Stomach (tissue), 9 donors: ENCODE data around the gene BDH1. TPM values are rescaled to one million over a fixed set of nuclear protein-coding genes. Genes with fewer than 3 reads are reported as not detected.

Experiments used
- DNase-seq, 2 donors: peaks; one replicate each; pipeline versions ENCODE4 v3.0.0 to v3.0.0-alpha.2; 2013 to 2019
- H3K27ac ChIP-seq, 5 donors: fragments of 200-600 bp in 4 of 5; sonication (generic) in 4 of 5; one replicate each; pipeline ENCODE4 v1.5.1; 2013 to 2019; ENCODE audit warnings: mild to moderate bottlenecking in 1 of 5, moderate library complexity in 1 of 5
- H3K27me3 ChIP-seq, 3 donors: fragments of 200-600 bp; sonication (generic); one replicate each; pipeline ENCODE4 v1.5.1; 2017 to 2019; ENCODE audit warnings: mixed run types in 1 of 3
- H3K36me3 ChIP-seq, 4 donors: fragments of 200-600 bp; sonication (generic); 1 replicate in 3 of 4; 2 replicates in 1 of 4; pipeline ENCODE4 v1.5.1; 2016 to 2019
- H3K4me1 ChIP-seq, 4 donors: fragments of 200-600 bp; sonication (generic); one replicate each; pipeline ENCODE4 v1.5.1; 2016 to 2019
- H3K4me3 ChIP-seq, 4 donors: fragments of 200-600 bp; sonication (generic) in 3 of 4; one replicate each; pipeline ENCODE4 v1.5.1; 2016 to 2019; ENCODE audit warnings: mild to moderate bottlenecking in 1 of 4
- H3K9me3 ChIP-seq, 4 donors: fragments of 200-600 bp; sonication (generic); one replicate each; pipeline ENCODE4 v1.5.1; 2016 to 2019
- CTCF ChIP-seq, 7 experiments: fragments of 450-650 bp in 4 of 7; fragments of 200-600 bp in 3 of 7; sonication (generic) in 3 of 7; IDR thresholded peaks; one replicate each; pipeline ENCODE4 v1.5.1; 2016 to 2019; ENCODE audit warnings: antibody characterized with exemption in 7 of 7, control low read depth in 2 of 7, mild to moderate bottlenecking in 1 of 7
- EP300 ChIP-seq: sonication (generic); formaldehyde crosslinking; IDR thresholded peaks from one replicate; pipeline ENCODE4 v1.6.1; 2017; ENCODE audit warnings: antibody characterized with exemption
- POLR2A ChIP-seq, 4 donors: fragments of 450-650 bp; IDR thresholded peaks; one replicate each; pipeline ENCODE4 v1.6.1; 2016; ENCODE audit warnings: antibody characterized with exemption in 4 of 4, control low read depth in 2 of 4, mild to moderate bottlenecking in 1 of 4, moderate library complexity in 1 of 4
- POLR2AphosphoS5 ChIP-seq, 3 donors: sonication (generic); formaldehyde crosslinking; IDR thresholded peaks; one replicate each; pipeline ENCODE4 v1.6.1; 2016; ENCODE audit warnings: antibody characterized with exemption in 3 of 3
- WGBS, 5 donors: extraction: QIAGEN DNeasy Blood & Tissue Kit in 3 of 5; methylation state at CpG; one replicate each; pipeline versions ENCODE4 v1.1.5 to v1.1.7; 2013 to 2018; 5-methylcytosine and 5-hydroxymethylcytosine counted together
- intact Hi-C: fragments of 100-400 bp; cut with DNase I; formaldehyde crosslinking; loops from one replicate; pipeline ENCODE4 v1.15.1; 2023; ENCODE audit warnings: low total_unique reads
- polyA plus RNA-seq, 3 donors: library from polyadenylated mRNA; stranded (reverse); fragments of 200-250 nt; gene quantifications; one replicate each; pipeline ENCODE4 v1.2.3, GENCODE V29; 2013
- total RNA-seq, 5 donors: library from RNA; depleted of rRNA; stranded (reverse); fragments of >200 nt; gene quantifications; one replicate each; pipeline versions ENCODE4 v1.1.0 to v1.2.3, GENCODE V29; 2014 to 2016
- donor health status: healthy with polysubstance abuse.
- donor health status: Bipolar disorder and iron deficiency.
- donor health status: healthy.

Gene BDH1
- total and polyA plus RNA-seq, 8 donors = 3.5 to 128 (median 20.6) TPM

DNA sequence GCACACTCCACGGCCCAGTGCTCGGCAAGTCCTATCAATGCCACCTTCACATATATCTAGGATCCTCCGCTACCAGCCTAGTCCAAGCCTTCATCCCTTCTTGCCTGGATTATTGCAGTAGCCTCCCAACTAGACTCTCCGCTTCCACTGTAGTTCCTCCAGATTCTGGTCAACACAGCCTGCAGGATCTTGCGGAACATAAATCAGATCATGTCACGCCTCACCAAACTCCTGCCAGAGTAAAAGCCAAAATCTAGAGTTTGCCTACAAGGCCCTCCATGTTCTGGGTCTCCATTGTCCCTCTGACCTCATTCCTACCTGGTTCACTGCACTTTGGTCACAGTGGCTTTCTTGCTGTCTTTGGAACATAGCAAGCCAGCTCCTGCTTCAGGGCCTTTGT, 3.6 kb downstream of the BDH1 start:
- Histone ChIP-seq H3K27me3 (peaks cover 0 to 5% (median 0%) of the 10 kb centered on the region in 3 donors), H3K9me3 (no peaks in the 10 kb centered on the region), H3K4me1 (peaks cover 25 to 59% (median 49%) of the 10 kb centered on the region in 4 donors), H3K4me3 (no peak overlapping the region), H3K36me3 (no peaks in the 10 kb centered on the region), H3K27ac (no peak overlapping the region)
- intact Hi-C loops = no loop called here
- TF ChIP-seq CTCF (IDR thresholded peaks at IDR 0.05) (no peak), POLR2AphosphoS5 (IDR thresholded peaks at IDR 0.05) (no peak)
- WGBS, 5 donors = 96 to 99% (median 98%) methylated on average over 6 of the region's 6 CpGs
- no peak for DNase-seq

GRCh38 chr3:197550489-197550888, 5.3 kb downstream of the BDH1 start:
- intact Hi-C loops = no loop called here
- peak overlapping the region in 1 of 5 donors; percentile 79 for H3K27ac ChIP-seq
- 72 to 77% (median 75%) methylated on average over 9 of the region's 9 CpGs for WGBS, 5 donors

DNA sequence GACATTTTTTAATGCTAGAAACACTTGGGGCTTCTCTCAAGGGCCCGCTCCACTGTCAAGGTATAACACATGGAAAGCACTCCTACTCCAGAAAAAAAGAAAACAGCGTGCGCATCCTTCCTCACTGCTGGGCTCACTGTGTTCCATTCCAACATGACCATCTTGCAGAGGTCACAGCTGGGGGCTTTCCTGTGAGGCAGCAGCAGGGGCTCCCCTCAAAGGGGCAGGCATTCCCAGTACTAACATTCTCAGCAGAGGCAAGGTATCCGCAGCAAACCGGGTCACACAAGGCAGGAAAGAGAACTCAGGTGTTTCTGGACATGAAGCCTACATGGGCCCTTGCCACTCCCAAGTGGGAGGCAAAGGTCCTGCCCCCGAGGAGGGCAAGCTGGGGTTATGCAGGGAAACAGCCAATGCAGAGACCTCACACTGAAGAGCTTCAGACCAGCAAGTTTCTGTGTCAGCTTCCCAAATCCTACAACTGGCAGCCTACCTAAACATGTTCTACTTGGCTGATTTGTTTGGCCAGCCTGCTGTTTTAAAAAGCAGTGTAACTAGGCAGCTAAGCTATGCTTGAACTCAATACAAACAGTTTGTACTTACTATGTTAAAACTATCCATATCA, 6.4 kb downstream of the BDH1 start:
- intact Hi-C loops = no loop called here
- H3K9me3 ChIP-seq = no peaks in the 10 kb centered on the region
- peaks cover 0 to 5% (median 0%) of the 10 kb centered on the region in 4 donors for H3K36me3 ChIP-seq
- peak in 1 of 2 donors; percentile 55 for DNase-seq
- H3K4me1 ChIP-seq = peaks cover 17 to 59% (median 45%) of the 10 kb centered on the region in 4 donors
- WGBS, 5 donors = 66 to 75% (median 69%) methylated on average over 6 of the region's 6 CpGs
- TF ChIP-seq POLR2AphosphoS5 (IDR thresholded peaks at IDR 0.05) (no peak), POLR2A (IDR thresholded peaks at IDR 0.05) (no peak), CTCF (IDR thresholded peaks at IDR 0.05) (no peak), EP300 (no peak)
- H3K27me3 ChIP-seq = no peaks in the 10 kb centered on the region
- no peak overlapping the region for H3K4me3 ChIP-seq
- H3K27ac ChIP-seq = peak overlapping the region in 4 of 5 donors; percentile 16 to 79 (median 34)

More at GRCh38 chr3:197550489-197550888, 5.3 kb downstream of the BDH1 start:
- TF ChIP-seq CTCF (IDR thresholded peaks at IDR 0.05) (no peak), POLR2AphosphoS5 (IDR thresholded peaks at IDR 0.05) (no peak), POLR2A (IDR thresholded peaks at IDR 0.05) (no peak), EP300 (no peak)
- Histone ChIP-seq H3K27me3 (no peaks in the 10 kb centered on the region), H3K9me3 (no peaks in the 10 kb centered on the region), H3K4me1 (peaks cover 18 to 64% (median 49%) of the 10 kb centered on the region in 4 donors), H3K4me3 (no peak overlapping the region), H3K36me3 (no peaks in the 10 kb centered on the region)
- DNase-seq = no peak

GRCh38 chr3:197547306-197548011, 8.3 kb downstream of the BDH1 start:
- WGBS, 5 donors = 30 to 57% (median 32%) methylated on average over 11 of the region's 11 CpGs
- no peak overlapping the region for H3K4me3 ChIP-seq
- H3K4me1 ChIP-seq = peaks cover 11 to 49% (median 36%) of the 10 kb centered on the region in 4 donors
- peak in 1 of 7 experiments; percentile 7 for TF ChIP-seq CTCF (IDR thresholded peaks at IDR 0.05)
- TF ChIP-seq POLR2AphosphoS5 (IDR thresholded peaks at IDR 0.05) = peak in 2 of 3 donors; percentile 54 to 68
- no peak for TF ChIP-seq POLR2A (IDR thresholded peaks at IDR 0.05)
- H3K9me3 ChIP-seq = no peaks in the 10 kb centered on the region
- H3K36me3 ChIP-seq = peaks cover 0 to 19% (median 8%) of the 10 kb centered on the region in 4 donors
- H3K27me3 ChIP-seq = no peaks in the 10 kb centered on the region
- peak overlapping the region; percentile 71 to 84 (median 75) for H3K27ac ChIP-seq
- intact Hi-C loops = no loop called here
- peak; percentile 79 to 84 for DNase-seq
